LNCAP (cell line): ENCODE measurements around the gene ANKS1A.

Experiments used
- CTCF ChIP-seq: fragments of 450-650 bp; IDR thresholded peaks from 2 replicates; pipeline ENCODE4 v1.5.1; 2017; ENCODE audit warnings: mild to moderate bottlenecking

ANKS1A gene

GRCh38 chr6:35034411-35035191, 145.5 kb downstream of the ANKS1A start:
- no peak for TF ChIP-seq CTCF

- TF ChIP-seq CTCF = no peak
These were observed 146.5 kb downstream of the ANKS1A start for GRCh38 chr6:35035481-35036030.

- no peak for TF ChIP-seq CTCF
These were observed 147.2 kb downstream of the ANKS1A start for GRCh38 chr6:35036059-35036827.

GRCh38 chr6:35036828-35037663, 148.0 kb downstream of the ANKS1A start:
- no peak for TF ChIP-seq CTCF

DNA sequence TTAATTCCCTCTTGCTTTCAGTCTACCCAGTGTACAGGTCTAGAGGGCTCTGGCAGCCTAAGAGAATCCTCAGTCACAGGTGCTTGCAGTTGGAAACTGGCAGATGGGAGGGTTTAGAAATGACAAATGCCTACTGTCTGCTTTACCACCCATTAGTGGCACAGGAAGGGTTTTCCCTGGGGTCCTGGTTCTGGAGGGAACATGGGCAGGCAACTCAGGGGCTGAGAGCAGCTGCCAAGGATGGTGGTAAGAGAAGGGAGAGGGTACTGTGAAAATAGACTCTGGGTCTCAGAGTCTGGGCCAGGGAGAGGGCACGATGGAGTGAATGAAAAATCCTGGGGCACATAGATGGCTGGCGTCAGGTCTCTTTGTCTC, 148.6 kb downstream of the ANKS1A start:
- no peak for TF ChIP-seq CTCF

DNA sequence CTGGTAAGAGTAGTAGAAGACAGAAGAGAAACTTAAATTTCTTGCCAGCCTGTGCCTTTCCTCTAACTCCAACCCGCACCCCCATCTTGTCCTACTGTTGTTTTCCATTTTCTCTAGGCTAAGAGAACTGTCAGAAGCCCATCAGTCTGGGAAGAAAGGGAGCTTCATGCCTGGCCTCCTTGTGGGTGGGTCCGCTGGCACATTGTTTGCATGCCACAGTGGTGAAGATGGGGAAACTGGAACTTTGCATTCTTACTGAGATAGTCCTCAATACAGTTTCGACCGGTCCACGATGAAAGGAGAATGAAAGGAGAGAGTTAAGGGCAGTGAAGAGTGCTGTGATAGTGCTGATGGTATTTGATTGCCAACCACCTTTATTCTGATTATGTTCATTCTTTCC, 149.0 kb downstream of the ANKS1A start:
- no peak for TF ChIP-seq CTCF

- TF ChIP-seq CTCF = no peak
These were observed 151.3 kb downstream of the ANKS1A start for GRCh38 chr6:35040398-35040797.
